Measurements from ENCODE around the gene PLEKHA7. TPM values are rescaled to one million over a fixed set of nuclear protein-coding genes. Genes with fewer than 3 reads are reported as not detected.
"Not testable (repeated sequence)": the region's sequence is repeated elsewhere in the genome, so short reads cannot be mapped to it uniquely, and the experiment has no call there.

Gene PLEKHA7
- total and polyA plus RNA-seq, 2 of the 4 experiments (the other 2 are of a cell fraction): 0.12 TPM; not detected in 1

DNA sequence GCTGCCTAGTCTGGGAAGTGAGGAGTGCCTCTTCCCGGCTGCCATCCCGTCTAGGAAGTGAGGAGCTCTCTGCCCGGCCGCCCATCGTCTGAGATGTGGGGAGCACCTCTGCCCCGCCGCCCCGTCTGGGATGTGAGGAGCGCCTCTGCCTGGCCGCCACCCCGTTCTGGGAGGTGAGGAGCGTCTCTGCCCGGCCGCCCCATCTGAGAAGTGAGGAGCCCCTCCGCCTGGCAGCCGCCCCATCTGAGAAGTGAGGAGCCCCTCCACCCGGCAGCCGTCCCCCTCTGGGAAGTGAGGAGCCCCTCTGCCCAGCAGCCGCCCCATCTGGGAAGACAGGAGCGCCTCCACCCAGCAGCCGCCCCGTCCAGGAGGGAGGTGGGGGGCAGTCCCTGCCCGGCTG is 126.3 kb downstream of the PLEKHA7 start:
- H2AK9ac ChIP-seq (replicated peaks; ENCODE audit: low read depth, low read length, poor library complexity); H3K36me3 ChIP-seq (ENCODE audit: control insufficient read depth, insufficient read depth, low read length); H2BK120ac ChIP-seq (ENCODE audit: low read depth, low read length); H4K20me1 ChIP-seq (ENCODE audit: insufficient read depth, low read length); H3K4me2 ChIP-seq (ENCODE audit: low read depth, low read length); H3K9ac ChIP-seq (ENCODE audit: low read depth, low read length); ATAC-seq (ENCODE audit: low read depth); H2BK20ac ChIP-seq (ENCODE audit: low read depth, low read length); H3K9me1 ChIP-seq (ENCODE audit: insufficient read depth, low read length); in situ Hi-C loops (cut with MboI; ENCODE audit: low sequenced_read_pairs); H2BK5ac ChIP-seq (ENCODE audit: low read depth, low read length, poor library complexity, severe bottlenecking); DNase-seq; intact Hi-C loops (cut with micrococcal nuclease); H3K9me3 ChIP-seq (ENCODE audit: control insufficient read depth, insufficient read depth, low read length); H3K4me1 ChIP-seq (ENCODE audit: control insufficient read depth, insufficient read depth, low read length); H3K79me1 ChIP-seq (ENCODE audit: low read depth in 1 of 2, low read length in 2 of 2); H3K4ac ChIP-seq (ENCODE audit: low read depth, low read length); H2AK5ac ChIP-seq (ENCODE audit: low read depth, low read length); H3K4me3 ChIP-seq (ENCODE audit: insufficient read depth, low read depth, low read length); H4K91ac ChIP-seq (ENCODE audit: insufficient read depth, low read depth, low read length); H2AFZ ChIP-seq (replicated peaks; ENCODE audit: low read length, poor library complexity); H3K23ac ChIP-seq (ENCODE audit: low read depth, low read length); BruUV-seq (replicated peaks); CTCF ChIA-PET; H4K5ac ChIP-seq (ENCODE audit: low read depth, low read length); H4K8ac ChIP-seq (ENCODE audit: low read depth in 2 of 2, low read length in 2 of 2); dilution Hi-C loops (cut with HindIII; ENCODE audit: low sequenced_read_pairs, unreplicated experiment); POLR2A ChIA-PET (ENCODE audit: unreplicated experiment); H3K14ac ChIP-seq (replicated peaks; ENCODE audit: low read depth, low read length); H3K27me3 ChIP-seq (ENCODE audit: control insufficient read depth, insufficient read depth, low read length); H2BK15ac ChIP-seq (ENCODE audit: low read depth, low read length); H3K18ac ChIP-seq (ENCODE audit: low read depth, low read length); H3K27ac ChIP-seq (ENCODE audit: insufficient read depth, low read length); H3K56ac ChIP-seq (ENCODE audit: extremely low read depth, insufficient read depth, low read length): not testable (repeated sequence)
- WGBS, 2 experiments (ENCODE audit: extremely low coverage in 2 of 2, insufficient read length in 1 of 2): 100% methylated on average over 1 of the region's 23 CpGs; no CpG with 5 or more reads in 1 of the 2 experiments
